HepG2 (cell line): ENCODE data around the gene SIX5. TPM values are rescaled to one million over a fixed set of nuclear protein-coding genes. Genes with fewer than 3 reads are reported as not detected.

Experiments used
- ATF6 ChIP-seq: sonication (generic); formaldehyde crosslinking; conservative IDR thresholded peaks from 2 replicates; pipeline ENCODE4 v1.4.0; 2020; ENCODE audit warnings: missing genetic modification reagents
- CHCHD3 ChIP-seq: sonication (generic); formaldehyde crosslinking; IDR thresholded peaks from 2 replicates; pipeline ENCODE4 v1.8.0; 2022; ENCODE audit warnings: mild to moderate bottlenecking, missing genetic modification reagents, moderate library complexity
- CREBL2 ChIP-seq: sonication (generic); formaldehyde crosslinking; IDR thresholded peaks from 2 replicates; pipeline ENCODE4 v1.8.1; 2023; ENCODE audit warnings: missing genetic modification reagents, mild to moderate bottlenecking, borderline replicate concordance
- FIP1L1 ChIP-seq: fragments of 200-400 bp; formaldehyde crosslinking; IDR thresholded peaks from 2 replicates; pipeline ENCODE4 v1.6.1; 2018; ENCODE audit warnings: low read depth, mild to moderate bottlenecking, low read length, moderate library complexity, borderline replicate concordance; ENCODE audit not compliant: insufficient read depth
- JARID2 ChIP-seq: sonication (generic); formaldehyde crosslinking; IDR thresholded peaks from 2 replicates; pipeline ENCODE4 v1.8.1; 2023; ENCODE audit warnings: missing genetic modification reagents, inconsistent platforms; ENCODE audit not compliant: insufficient replicate concordance
- LRRFIP1 ChIP-seq: sonication (generic); formaldehyde crosslinking; conservative IDR thresholded peaks from 2 replicates; pipeline ENCODE4 v1.4.0; 2020; ENCODE audit warnings: missing genetic modification reagents
- MBNL3 ChIP-seq: fragments of 250-450 bp; sonication (Bioruptor Pico); conservative IDR thresholded peaks from 2 replicates; pipeline ENCODE4 v1.8.0; 2022; ENCODE audit warnings: mild to moderate bottlenecking, inconsistent platforms
- NR0B2 ChIP-seq: sonication (generic); formaldehyde crosslinking; IDR thresholded peaks from 2 replicates; pipeline ENCODE4 v1.4.0; 2020; ENCODE audit warnings: mild to moderate bottlenecking, missing genetic modification reagents
- NR3C1 ChIP-seq: sonication (generic); formaldehyde crosslinking; IDR thresholded peaks from 2 replicates; pipeline ENCODE4 v1.4.0; 2020; ENCODE audit warnings: missing genetic modification reagents
- SMC3 ChIP-seq: IDR thresholded peaks from 2 replicates; pipeline ENCODE4 v1.6.1; 2011; ENCODE audit warnings: low read length, improper control_type of control experiment
- TCF7 ChIP-seq: sonication (generic); IDR thresholded peaks from 2 replicates; pipeline ENCODE4 v1.6.1; 2016; ENCODE audit warnings: antibody characterized with exemption, low read depth
- USF2 ChIP-seq, 2 experiments: sonication (generic) in 1 of 2; formaldehyde crosslinking in 1 of 2; IDR thresholded peaks; 2 replicates each; pipeline versions ENCODE4 v1.5.1 to v1.6.1; 2011 to 2020; ENCODE audit warnings: borderline replicate concordance in 1 of 2, low read depth in 1 of 2, low read length in 1 of 2, mild to moderate bottlenecking in 1 of 2, missing genetic modification reagents in 1 of 2, moderate library complexity in 1 of 2
- ZBTB49 ChIP-seq: sonication (generic); formaldehyde crosslinking; IDR thresholded peaks from 2 replicates; pipeline ENCODE4 v1.4.0; 2020; ENCODE audit warnings: missing genetic modification reagents, borderline replicate concordance
- ZKSCAN1 ChIP-seq: fragments of 150-350 bp; IDR thresholded peaks from 2 replicates; pipeline ENCODE4 v1.6.1; 2014; ENCODE audit warnings: low read length
- ZNF251 ChIP-seq: sonication (generic); formaldehyde crosslinking; IDR thresholded peaks from 2 replicates; pipeline ENCODE4 v1.9.0; 2021; ENCODE audit warnings: mild to moderate bottlenecking, missing genetic modification reagents
- ZNF484 ChIP-seq: sonication (generic); formaldehyde crosslinking; IDR thresholded peaks from 2 replicates; pipeline ENCODE4 v1.5.1; 2020; ENCODE audit warnings: mild to moderate bottlenecking, low read depth, missing genetic modification reagents, borderline replicate concordance
- ZSCAN22 ChIP-seq: sonication (generic); formaldehyde crosslinking; IDR thresholded peaks from 2 replicates; pipeline ENCODE4 v1.4.0; 2020; ENCODE audit warnings: mild to moderate bottlenecking, missing genetic modification reagents
- polyA plus RNA-seq, 8 experiments: library from polyadenylated mRNA; depleted of rRNA in 3 of 8; stranded (reverse) in 7 of 8; unstranded in 1 of 8; fragments of >200 nt; fragmentation: Illumina TruSeq in 4 of 8; extraction: Trizol in 4 of 8; gene quantifications; 2 replicates each; pipeline versions ENCODE4 v1.2.1 to v1.2.3, GENCODE V29; 2011 to 2016; ENCODE audit warnings: low read depth in 4 of 8, missing spikeins in 1 of 8, mixed read lengths in 1 of 8; ENCODE audit not compliant: insufficient read depth in 1 of 8
- total RNA-seq, 5 experiments: library from RNA; depleted of rRNA; stranded (reverse); fragments of >200 nt; fragmentation: Illumina TruSeq; extraction: Trizol; gene quantifications; 2 replicates each; pipeline ENCODE4 v1.2.3, GENCODE V29; 2016; ENCODE audit warnings: low read depth in 1 of 5

The SIX5 gene
- total and polyA plus RNA-seq, 2 of the 13 experiments (the other 11 are each of a cell fraction or from before 2014, with no cell fraction given), result 7.7 to 10.5 TPM

- TF ChIP-seq ZKSCAN1 (no peak), ZNF251 (no peak), MBNL3 (CRISPR knock-in tag) (no peak), NR3C1 (no peak), JARID2 (CRISPR knock-in tag) (no peak), CHCHD3 (CRISPR knock-in tag) (no peak), ZNF484 (CRISPR knock-in tag) (no peak), USF2 (IDR thresholded peaks at IDR 0.05; ENCODE audit: low read depth, low read length) (no peak), USF2 (CRISPR knock-in tag; IDR thresholded peaks at IDR 0.05; ENCODE audit: borderline replicate concordance) (peak; percentile 56; the same call in 1 of the 2 replicates), ZBTB49 (0 out of 2 replicates have a peak, but pooled peaks have one; percentile 15), TCF7 (no peak), CREBL2 (CRISPR knock-in tag) (no peak; the same call in 1 of the 2 replicates), ZSCAN22 (no peak), SMC3 (no peak), LRRFIP1 (CRISPR knock-in tag) (no peak), FIP1L1 (0 out of 2 replicates have a peak, but pooled peaks have one; percentile 35), NR0B2 (no peak), ATF6 (CRISPR knock-in tag) (no peak; the same call in 1 of the 2 replicates)
These were observed 1.4 kb upstream of the SIX5 start (continued) for GRCh38 chr19:45770192-45771101.
